GM12878 (cell line): Measurements from ENCODE around the gene SPATA3. TPM values are rescaled to one million over a fixed set of nuclear protein-coding genes. Genes with fewer than 3 reads are reported as not detected.

Experiments
- BACH1 ChIP-seq: fragments of 450-650 bp; IDR thresholded peaks from 2 replicates; pipeline ENCODE4 v1.6.1; 2017; ENCODE audit warnings: mild to moderate bottlenecking, borderline replicate concordance
- EED ChIP-seq: sonication (generic); IDR thresholded peaks from 2 replicates; pipeline ENCODE4 v1.6.1; 2016; ENCODE audit warnings: antibody characterized with exemption, low read depth
- EGR1 ChIP-seq, 2 experiments: IDR thresholded peaks; 1 replicate in 1 of 2; 2 replicates in 1 of 2; pipeline ENCODE4 v1.6.1; 2011 to 2012; ENCODE audit warnings: low read depth in 2 of 2, low read length in 2 of 2, borderline replicate concordance in 1 of 2, mild to moderate bottlenecking in 1 of 2, moderate library complexity in 1 of 2
- ESRRA ChIP-seq: IDR thresholded peaks from 2 replicates; pipeline ENCODE4 v1.6.1; 2012; ENCODE audit warnings: mild to moderate bottlenecking, low read length, improper control_type of control experiment
- IRF4 ChIP-seq: IDR thresholded peaks from 2 replicates; pipeline ENCODE4 v1.6.1; 2011; ENCODE audit warnings: low read depth, low read length
- MYB ChIP-seq: fragments of 150-350 bp; IDR thresholded peaks from 2 replicates; pipeline ENCODE4 v1.6.1; 2014; ENCODE audit warnings: mild to moderate bottlenecking, low read depth, low read length, borderline replicate concordance
- NBN ChIP-seq: fragments of 450-650 bp; IDR thresholded peaks from 2 replicates; pipeline ENCODE4 v1.6.1; 2016
- PAX8 ChIP-seq: fragments of 450-650 bp; IDR thresholded peaks from 2 replicates; pipeline ENCODE4 v1.6.1; 2017; ENCODE audit warnings: mild to moderate bottlenecking, moderate library complexity
- PKNOX1 ChIP-seq: fragments of 450-650 bp; IDR thresholded peaks from 2 replicates; pipeline ENCODE4 v1.6.1; 2016; ENCODE audit warnings: mild to moderate bottlenecking
- POLR2AphosphoS2 ChIP-seq: IDR thresholded peaks from 2 replicates; pipeline ENCODE4 v1.6.1; 2011; ENCODE audit warnings: low read depth, mild to moderate bottlenecking, low read length, improper control_type of control experiment, moderate library complexity
- POLR2AphosphoS5 ChIP-seq: IDR thresholded peaks from 2 replicates; pipeline ENCODE4 v1.6.1; 2011; ENCODE audit warnings: mild to moderate bottlenecking, low read length, inconsistent platforms
- RAD21 ChIP-seq: IDR thresholded peaks from 2 replicates; pipeline ENCODE4 v1.6.1; 2011; ENCODE audit warnings: mild to moderate bottlenecking, low read depth, low read length, moderate library complexity; ENCODE audit not compliant: insufficient read depth
- RCOR1 ChIP-seq: conservative IDR thresholded peaks from 2 replicates; pipeline ENCODE4 v1.6.1; 2012; ENCODE audit warnings: low read depth, low read length, improper control_type of control experiment
- RELA ChIP-seq: fragments of 450-650 bp; IDR thresholded peaks from 2 replicates; pipeline ENCODE4 v1.8.0; 2014; ENCODE audit warnings: borderline replicate concordance; ENCODE audit not compliant: partially characterized antibody
- SMAD1 ChIP-seq: fragments of 450-650 bp; IDR thresholded peaks from 2 replicates; pipeline ENCODE4 v1.6.1; 2018; ENCODE audit warnings: mild to moderate bottlenecking, low read depth; ENCODE audit not compliant: partially characterized antibody
- SP1 ChIP-seq: IDR thresholded peaks from one replicate; pipeline ENCODE4 v1.6.1; 2011; ENCODE audit warnings: low read depth, low read length
- SRF ChIP-seq, 2 experiments: IDR thresholded peaks; 2 replicates each; pipeline ENCODE4 v1.6.1; 2011; ENCODE audit warnings: low read depth in 2 of 2, low read length in 2 of 2, mild to moderate bottlenecking in 1 of 2, moderate library complexity in 1 of 2
- STAT1 ChIP-seq: fragments of 450-650 bp; conservative IDR thresholded peaks from 2 replicates; pipeline ENCODE4 v1.6.1; 2014; ENCODE audit warnings: antibody characterized with exemption, mild to moderate bottlenecking
- TBL1XR1 ChIP-seq: IDR thresholded peaks from 2 replicates; pipeline ENCODE4 v1.6.1; 2012; ENCODE audit warnings: low read depth, low read length, improper control_type of control experiment
- ZNF274 ChIP-seq: IDR thresholded peaks from one replicate; pipeline ENCODE4 v1.8.0; 2011; ENCODE audit not compliant: insufficient read length, insufficient read depth
- polyA plus RNA-seq, 11 experiments: library from polyadenylated mRNA; depleted of rRNA in 4 of 11; unstranded in 6 of 11; stranded (reverse) in 5 of 11; fragments of >200 nt; fragmentation: Nextera tagmentation in 4 of 11; fragmentation: Illumina TruSeq in 1 of 11; extraction: Ambion mirVana in 4 of 11; extraction: Trizol in 1 of 11; gene quantifications; 1 replicate in 1 of 11; 2 replicates in 10 of 11; pipeline versions ENCODE4 v1.2.1 to v1.2.3, GENCODE V29; 2011 to 2016; ENCODE audit warnings: inconsistent platforms in 2 of 11, missing spikeins in 2 of 11, low read depth in 1 of 11
- total RNA-seq, 4 experiments: library from RNA; depleted of rRNA in 3 of 4; stranded (reverse); fragments of >200 nt in 3 of 4; fragmentation: Illumina TruSeq in 1 of 4; extraction: Trizol in 1 of 4; gene quantifications; 2 replicates each; pipeline versions ENCODE4 v1.2.1 to v1.2.3, GENCODE V29; 2013 to 2021
- TF ChIP-seq, protein P1 (sequence below): fragments of 450-650 bp; conservative IDR thresholded peaks from 2 replicates; pipeline ENCODE4 v1.6.1; 2017; ENCODE audit warnings: mild to moderate bottlenecking, moderate library complexity
- TF ChIP-seq, protein P2 (sequence below): fragments of 150-350 bp; IDR thresholded peaks from 2 replicates; pipeline ENCODE4 v1.6.1; 2014; ENCODE audit warnings: mild to moderate bottlenecking, low read depth, low read length

Gene SPATA3
- total and polyA plus RNA-seq, 10 of the 15 experiments (the other 5 are each of a cell fraction or from before 2014, with no cell fraction given), result not detected

DNA sequence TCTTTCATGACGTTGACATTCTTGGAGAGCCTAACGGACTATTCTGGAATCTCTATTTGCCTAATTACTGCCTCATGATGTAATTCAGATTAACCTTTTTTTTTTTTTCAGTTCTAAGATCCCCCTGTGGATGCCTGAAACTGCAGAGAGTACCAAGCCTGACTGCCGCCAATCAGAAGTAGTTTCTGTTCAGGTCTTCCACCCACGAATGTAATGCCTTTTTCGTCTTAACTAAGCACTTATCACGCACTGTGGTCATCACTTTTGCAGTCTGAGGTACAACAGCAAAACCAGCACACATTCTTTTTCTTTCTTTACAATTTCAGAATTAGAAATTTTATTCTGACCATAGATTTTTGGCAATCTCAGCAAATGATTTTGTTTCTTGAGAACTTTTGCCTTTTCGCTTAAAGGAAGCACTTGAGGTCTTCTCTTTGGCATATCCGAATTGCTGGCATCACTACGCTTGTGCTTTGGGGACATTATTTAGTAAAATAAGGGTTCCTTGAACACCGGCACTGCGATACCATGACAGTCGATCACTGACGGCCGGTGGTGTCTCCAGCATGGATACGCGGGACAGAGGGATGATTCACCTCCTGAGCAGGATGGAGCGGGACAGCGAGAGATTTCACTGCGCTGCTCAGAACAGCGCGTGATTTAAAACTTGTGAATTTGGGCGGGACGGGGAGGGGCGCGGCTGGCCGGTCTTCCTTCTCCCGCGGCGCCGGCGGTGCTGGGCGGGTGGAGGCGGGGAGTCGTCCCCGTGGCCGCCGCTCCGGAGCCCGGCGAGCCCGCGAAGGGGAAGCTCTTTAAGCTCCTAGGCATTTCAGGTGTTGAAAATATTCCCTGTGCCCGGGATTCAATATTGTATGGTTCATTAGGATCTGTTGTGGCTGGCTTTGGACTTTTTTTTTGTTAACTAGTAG, 38.8 kb upstream of the SPATA3 start (continued):
- TF ChIP-seq ESRRA (no peak), SRF (IDR thresholded peaks at IDR 0.05; ENCODE audit: low read depth in 2 of 2, low read length in 2 of 2) (peak in 1 of 2 experiments; percentile 77; a peak in 2 of 4 replicates), EGR1 (IDR thresholded peaks at IDR 0.05; ENCODE audit: borderline replicate concordance in 1 of 2, low read depth in 2 of 2, low read length in 2 of 2) (peak in 1 of 2 experiments; percentile 49; a peak in 1 of 3 replicates), EED (peak; percentile 83), STAT1 (no peak), IRF4 (peak; percentile 75; the same call in 1 of the 2 replicates), RCOR1 (no peak), PKNOX1 (peak; percentile 93), RAD21 (peak; percentile 37; the same call in 1 of the 2 replicates), NBN (peak; percentile 79), POLR2AphosphoS2 (peak; percentile 56; the same call in 1 of the 2 replicates), TBL1XR1 (peak; percentile 75; the same call in 1 of the 2 replicates), PAX8 (no peak), ZNF274 (no peak), BACH1 (peak; percentile 17; the same call in 1 of the 2 replicates), RELA (peak; percentile 45), SMAD1 (peak; percentile 93), SP1 (peak; percentile 67), POLR2AphosphoS5 (peak; percentile 93), MYB (no peak)
- TF ChIP-seq, protein P1, sequence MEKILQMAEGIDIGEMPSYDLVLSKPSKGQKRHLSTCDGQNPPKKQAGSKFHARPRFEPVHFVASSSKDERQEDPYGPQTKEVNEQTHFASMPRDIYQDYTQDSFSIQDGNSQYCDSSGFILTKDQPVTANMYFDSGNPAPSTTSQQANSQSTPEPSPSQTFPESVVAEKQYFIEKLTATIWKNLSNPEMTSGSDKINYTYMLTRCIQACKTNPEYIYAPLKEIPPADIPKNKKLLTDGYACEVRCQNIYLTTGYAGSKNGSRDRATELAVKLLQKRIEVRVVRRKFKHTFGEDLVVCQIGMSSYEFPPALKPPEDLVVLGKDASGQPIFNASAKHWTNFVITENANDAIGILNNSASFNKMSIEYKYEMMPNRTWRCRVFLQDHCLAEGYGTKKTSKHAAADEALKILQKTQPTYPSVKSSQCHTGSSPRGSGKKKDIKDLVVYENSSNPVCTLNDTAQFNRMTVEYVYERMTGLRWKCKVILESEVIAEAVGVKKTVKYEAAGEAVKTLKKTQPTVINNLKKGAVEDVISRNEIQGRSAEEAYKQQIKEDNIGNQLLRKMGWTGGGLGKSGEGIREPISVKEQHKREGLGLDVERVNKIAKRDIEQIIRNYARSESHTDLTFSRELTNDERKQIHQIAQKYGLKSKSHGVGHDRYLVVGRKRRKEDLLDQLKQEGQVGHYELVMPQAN, result peak; percentile 61; the same call in 1 of the 2 replicates
- TF ChIP-seq, protein P2, sequence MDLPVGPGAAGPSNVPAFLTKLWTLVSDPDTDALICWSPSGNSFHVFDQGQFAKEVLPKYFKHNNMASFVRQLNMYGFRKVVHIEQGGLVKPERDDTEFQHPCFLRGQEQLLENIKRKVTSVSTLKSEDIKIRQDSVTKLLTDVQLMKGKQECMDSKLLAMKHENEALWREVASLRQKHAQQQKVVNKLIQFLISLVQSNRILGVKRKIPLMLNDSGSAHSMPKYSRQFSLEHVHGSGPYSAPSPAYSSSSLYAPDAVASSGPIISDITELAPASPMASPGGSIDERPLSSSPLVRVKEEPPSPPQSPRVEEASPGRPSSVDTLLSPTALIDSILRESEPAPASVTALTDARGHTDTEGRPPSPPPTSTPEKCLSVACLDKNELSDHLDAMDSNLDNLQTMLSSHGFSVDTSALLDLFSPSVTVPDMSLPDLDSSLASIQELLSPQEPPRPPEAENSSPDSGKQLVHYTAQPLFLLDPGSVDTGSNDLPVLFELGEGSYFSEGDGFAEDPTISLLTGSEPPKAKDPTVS, result no peak; the same call in 1 of the 2 replicates
